ENCODE data around the gene PON3. TPM values are rescaled to one million over a fixed set of nuclear protein-coding genes. Genes with fewer than 3 reads are reported as not detected.

The PON3 gene
- total and polyA plus RNA-seq, 2 of the 13 experiments (the other 11 are each of a cell fraction or from before 2014, with no cell fraction given), result 23.6 to 37.8 TPM

- TF ChIP-seq WIZ (CRISPR knock-in tag; IDR thresholded peaks at IDR 0.05), result no peak
- peak; percentile 96 for TF ChIP-seq SALL1 (CRISPR knock-in tag; IDR thresholded peaks at IDR 0.05)
- peak; percentile 78 for TF ChIP-seq REPIN1 (CRISPR knock-in tag; IDR thresholded peaks at IDR 0.05; ENCODE audit: borderline replicate concordance, low read depth)
- TF ChIP-seq ZNF24 (IDR thresholded peaks at IDR 0.05), result no peak
- TF ChIP-seq ZNF629 (CRISPR knock-in tag; conservative IDR thresholded peaks at IDR 0.05), result peak; percentile 45
- peak; percentile 74 for TF ChIP-seq THAP11 (CRISPR knock-in tag; IDR thresholded peaks at IDR 0.05)
- TF ChIP-seq CREBL2 (CRISPR knock-in tag; IDR thresholded peaks at IDR 0.05; ENCODE audit: borderline replicate concordance), result peak; percentile 65; the same call in 1 of the 2 replicates
- no peak for TF ChIP-seq HNRNPUL1 (IDR thresholded peaks at IDR 0.05; ENCODE audit: low read depth, low read length)
- TF ChIP-seq TRAFD1 (CRISPR knock-in tag; IDR thresholded peaks at IDR 0.05; ENCODE audit: borderline replicate concordance), result no peak
- peak; percentile 58; the same call in 1 of the 2 replicates for TF ChIP-seq DR1 (CRISPR knock-in tag; IDR thresholded peaks at IDR 0.05)
- no peak for TF ChIP-seq SMARCE1 (IDR thresholded peaks at IDR 0.05; ENCODE audit: borderline replicate concordance)
- TF ChIP-seq MXD1 (CRISPR knock-in tag; IDR thresholded peaks at IDR 0.05), result no peak
- TF ChIP-seq AFF4 (CRISPR knock-in tag; IDR thresholded peaks at IDR 0.05), result peak; percentile 87; the same call in 1 of the 2 replicates
- TF ChIP-seq ZBTB4 (CRISPR knock-in tag; IDR thresholded peaks at IDR 0.05; ENCODE audit: borderline replicate concordance), result no peak
- peak; percentile 61; the same call in 1 of the 2 replicates for TF ChIP-seq ZFP37 (CRISPR knock-in tag; IDR thresholded peaks at IDR 0.05; ENCODE audit: borderline replicate concordance)
- TF ChIP-seq E2F1 (CRISPR knock-in tag; IDR thresholded peaks at IDR 0.05), result peak; percentile 59
Observed at GRCh38 chr7:95434557-95435421, 38.6 kb upstream of the PON3 start, which contains the start of gene PON2 (continued).

All from HepG2 (cell line).